GM18505 (cell line): Measurements from ENCODE around the gene MLF1.

Experiments
- ATAC-seq: cut with Tn5 transposase; IDR thresholded peaks from one replicate; pipeline ENCODE4 v1.9.1; 2021; ENCODE audit not compliant: unreplicated experiment
- POLR2A ChIP-seq: IDR thresholded peaks from 4 replicates; pipeline ENCODE4 v1.6.1; 2011; ENCODE audit warnings: borderline replicate concordance; ENCODE audit not compliant: insufficient read depth, insufficient read length; ENCODE audit errors: extremely low read depth

The MLF1 gene

DNA sequence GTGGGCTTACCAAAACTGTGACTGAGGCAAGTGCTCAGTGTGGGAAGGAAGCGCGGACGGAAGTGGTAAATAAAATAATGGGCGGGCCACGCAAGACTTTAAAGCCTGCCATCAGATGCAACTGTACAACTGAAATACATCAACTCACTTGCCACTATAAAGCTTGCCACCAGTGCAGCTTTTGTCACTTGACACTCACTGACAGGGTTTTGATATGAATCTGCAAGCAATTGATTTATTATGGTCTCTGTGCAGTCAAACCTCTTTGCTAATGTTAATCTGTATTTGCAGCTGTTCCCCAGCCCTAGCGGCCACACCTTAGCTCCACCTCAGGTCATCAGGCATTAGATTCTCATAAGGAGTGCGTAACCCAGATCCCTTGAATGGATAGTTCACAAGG is 71.0 kb downstream of the MLF1 start:
- TF ChIP-seq POLR2A = no peak

GRCh38 chr3:158642474-158643210 is 71.6 kb downstream of the MLF1 start:
- no peak for TF ChIP-seq POLR2A
- no peak for ATAC-seq

More for the DNA sequence above, 71.0 kb downstream of the MLF1 start:
- ATAC-seq = no peak

DNA sequence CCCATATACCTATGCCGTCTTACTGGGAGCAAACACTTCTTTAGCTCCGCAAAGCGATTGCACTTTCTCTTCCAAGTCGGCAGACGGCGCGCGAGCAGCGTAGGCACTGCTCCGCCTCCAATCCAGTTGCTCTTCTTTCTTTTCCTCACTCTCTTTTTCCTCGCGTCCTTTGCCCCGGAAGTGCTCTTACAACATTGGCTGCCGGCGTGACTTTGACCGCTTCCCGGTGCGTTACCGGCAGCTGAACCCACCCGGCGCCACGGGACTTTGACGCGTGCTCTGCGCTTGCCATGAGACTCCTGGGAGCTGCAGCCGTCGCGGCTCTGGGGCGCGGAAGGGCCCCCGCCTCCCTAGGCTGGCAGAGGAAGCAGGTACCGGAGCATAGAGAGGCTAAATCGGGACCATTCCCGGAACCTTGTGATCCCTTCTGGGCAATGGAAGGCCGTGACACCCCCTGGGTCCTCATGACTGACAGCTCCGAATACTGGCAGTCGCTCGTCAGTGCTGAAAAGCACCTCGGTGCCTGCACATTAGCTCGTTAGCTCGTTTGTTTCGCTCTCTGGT is 73.4 kb downstream of the MLF1 start, which contains the start of gene GFM1:
GFM1 (plus strand) TSS at position 183 of the 564 bp plus-strand sequence; CDS start at position 291, 108 bp downstream.
- ATAC-seq = peak; percentile 99
- peak; percentile 79 for TF ChIP-seq POLR2A

- ATAC-seq = no peak
- no peak for TF ChIP-seq POLR2A
These were observed 78.8 kb downstream of the MLF1 start for GRCh38 chr3:158649791-158650190.

- TF ChIP-seq POLR2A = no peak
- ATAC-seq = no peak
These were observed 80.2 kb downstream of the MLF1 start for GRCh38 chr3:158651192-158651591.

- no peak for ATAC-seq
These were observed 81.5 kb downstream of the MLF1 start for GRCh38 chr3:158652463-158652862.

More at GRCh38 chr3:158652463-158652862, 81.5 kb downstream of the MLF1 start:
- no peak for TF ChIP-seq POLR2A
